Memory B cell (primary cell): ENCODE results near the gene CLMN.

Experiments used
- ATAC-seq: fragments of 150-1000 bp; cut with Tn5 transposase; 2 replicates; pipeline ENCODE4 v1.10.0; 2021; ENCODE audit warnings: low read depth, mild to moderate bottlenecking, moderate library complexity
- DNase-seq, 2 donors: peaks; one replicate each; pipeline ENCODE4 v3.0.0; 2022; ENCODE audit warnings: low spot score in 2 of 2
- H3K27ac Mint-ChIP-seq: one replicate; pipeline ENCODE4 v1.8.0; 2022; ENCODE audit warnings: mild to moderate bottlenecking, moderate library complexity, mixed read lengths
- H3K27me3 Mint-ChIP-seq: one replicate; pipeline ENCODE4 v1.8.0; 2022; ENCODE audit warnings: mixed read lengths
- H3K36me3 Mint-ChIP-seq: one replicate; pipeline ENCODE4 v1.8.0; 2022; ENCODE audit warnings: mild to moderate bottlenecking, mixed read lengths
- H3K4me1 Mint-ChIP-seq: one replicate; pipeline ENCODE4 v1.8.0; 2022; ENCODE audit warnings: mixed read lengths
- H3K4me3 Mint-ChIP-seq: one replicate; pipeline ENCODE4 v1.8.0; 2022; ENCODE audit warnings: mild to moderate bottlenecking, moderate library complexity, mixed read lengths
- H3K9me3 Mint-ChIP-seq: one replicate; pipeline ENCODE4 v1.8.0; 2022; ENCODE audit warnings: mixed read lengths

CLMN gene

GRCh38 chr14:95257521-95257920 lies 62.2 kb downstream of the CLMN start:
- H3K4me1 Mint-ChIP-seq, result peaks cover 13% of the 10 kb centered on the region
- peaks cover 1% of the 10 kb centered on the region for H3K27me3 Mint-ChIP-seq
- no peaks in the 10 kb centered on the region for H3K36me3 Mint-ChIP-seq

GRCh38 chr14:95256776-95257060 lies 63.0 kb downstream of the CLMN start:
- Mint-ChIP-seq H3K27ac (no peak overlapping the region), H3K4me3 (no peak overlapping the region), H3K4me1 (peaks cover 13% of the 10 kb centered on the region), H3K36me3 (no peaks in the 10 kb centered on the region), H3K27me3 (peaks cover 1% of the 10 kb centered on the region), H3K9me3 (no peaks in the 10 kb centered on the region)
- ATAC-seq (no peak), DNase-seq (no peak)

More at GRCh38 chr14:95257521-95257920, 62.2 kb downstream of the CLMN start:
- Mint-ChIP-seq H3K9me3 (no peaks in the 10 kb centered on the region), H3K4me3 (no peak overlapping the region), H3K27ac (no peak overlapping the region)
- DNase-seq (no peak), ATAC-seq (no peak)

- no peak for ATAC-seq
- Mint-ChIP-seq H3K27me3 (peaks cover 1% of the 10 kb centered on the region), H3K9me3 (no peaks in the 10 kb centered on the region), H3K4me1 (peaks cover 13% of the 10 kb centered on the region), H3K27ac (no peak overlapping the region), H3K36me3 (no peaks in the 10 kb centered on the region), H3K4me3 (no peak overlapping the region)
- no peak for DNase-seq
Observed at GRCh38 chr14:95256002-95256775, 63.5 kb downstream of the CLMN start.

GRCh38 chr14:95255487-95255886 lies 64.2 kb downstream of the CLMN start:
- Mint-ChIP-seq H3K9me3 (no peaks in the 10 kb centered on the region), H3K4me1 (peaks cover 13% of the 10 kb centered on the region), H3K36me3 (no peaks in the 10 kb centered on the region), H3K4me3 (no peak overlapping the region), H3K27ac (no peak overlapping the region), H3K27me3 (peaks cover 1% of the 10 kb centered on the region)
- ATAC-seq (no peak), DNase-seq (no peak)

- H3K9me3 Mint-ChIP-seq, result no peaks in the 10 kb centered on the region
- peaks cover 17% of the 10 kb centered on the region for H3K4me1 Mint-ChIP-seq
- peaks cover 1% of the 10 kb centered on the region for H3K27me3 Mint-ChIP-seq
- no peak overlapping the region for H3K4me3 Mint-ChIP-seq
- DNase-seq, result no peak
- H3K27ac Mint-ChIP-seq, result no peak overlapping the region
- H3K36me3 Mint-ChIP-seq, result no peaks in the 10 kb centered on the region
- ATAC-seq, result no peak
Observed at GRCh38 chr14:95255013-95255412, 64.7 kb downstream of the CLMN start.

GRCh38 chr14:95254288-95254687 lies 65.4 kb downstream of the CLMN start:
- no peak for ATAC-seq
- Mint-ChIP-seq H3K4me1 (peaks cover 17% of the 10 kb centered on the region), H3K36me3 (no peaks in the 10 kb centered on the region), H3K27ac (no peak overlapping the region), H3K4me3 (no peak overlapping the region), H3K9me3 (no peaks in the 10 kb centered on the region), H3K27me3 (peaks cover 1% of the 10 kb centered on the region)
- DNase-seq, result no peak

- Mint-ChIP-seq H3K4me3 (no peak overlapping the region), H3K4me1 (peaks cover 20% of the 10 kb centered on the region), H3K36me3 (no peaks in the 10 kb centered on the region), H3K27ac (no peak overlapping the region), H3K27me3 (peaks cover 1% of the 10 kb centered on the region), H3K9me3 (no peaks in the 10 kb centered on the region)
- no peak for DNase-seq
- ATAC-seq, result no peak
Observed at GRCh38 chr14:95253039-95253630, 66.6 kb downstream of the CLMN start.

- Mint-ChIP-seq H3K36me3 (peaks cover 2% of the 10 kb centered on the region), H3K27me3 (peaks cover 1% of the 10 kb centered on the region), H3K9me3 (no peaks in the 10 kb centered on the region), H3K4me3 (no peak overlapping the region), H3K4me1 (peaks cover 22% of the 10 kb centered on the region), H3K27ac (no peak overlapping the region)
- no peak for DNase-seq
- no peak for ATAC-seq
Observed at GRCh38 chr14:95252219-95252618, 67.5 kb downstream of the CLMN start.

- DNase-seq (no peak), ATAC-seq (no peak)
- H3K27me3 Mint-ChIP-seq, result peaks cover 1% of the 10 kb centered on the region
- peaks cover 2% of the 10 kb centered on the region for H3K36me3 Mint-ChIP-seq
- H3K4me1 Mint-ChIP-seq, result peaks cover 17% of the 10 kb centered on the region
- H3K9me3 Mint-ChIP-seq, result no peaks in the 10 kb centered on the region
- H3K27ac Mint-ChIP-seq, result no peak overlapping the region
- no peak overlapping the region for H3K4me3 Mint-ChIP-seq
Observed at GRCh38 chr14:95250936-95251335, 68.8 kb downstream of the CLMN start.

- peaks cover 5% of the 10 kb centered on the region for H3K36me3 Mint-ChIP-seq
- H3K27me3 Mint-ChIP-seq, result peaks cover 1% of the 10 kb centered on the region
- DNase-seq (no peak), ATAC-seq (no peak)
- peaks cover 17% of the 10 kb centered on the region for H3K4me1 Mint-ChIP-seq
- no peak overlapping the region for H3K4me3 Mint-ChIP-seq
- H3K27ac Mint-ChIP-seq, result no peak overlapping the region
- H3K9me3 Mint-ChIP-seq, result peaks cover 2% of the 10 kb centered on the region
Observed at GRCh38 chr14:95250140-95250769, 69.5 kb downstream of the CLMN start.

- Mint-ChIP-seq H3K4me3 (no peak overlapping the region), H3K36me3 (peaks cover 7% of the 10 kb centered on the region), H3K9me3 (peaks cover 3% of the 10 kb centered on the region), H3K27me3 (peaks cover 1% of the 10 kb centered on the region), H3K4me1 (peaks cover 18% of the 10 kb centered on the region), H3K27ac (no peak overlapping the region)
- no peak for ATAC-seq
- no peak for DNase-seq
Observed at GRCh38 chr14:95248432-95248831, 71.3 kb downstream of the CLMN start.

- H3K9me3 Mint-ChIP-seq, result peaks cover 3% of the 10 kb centered on the region
- H3K4me1 Mint-ChIP-seq, result peaks cover 14% of the 10 kb centered on the region
- no peak for DNase-seq
- no peak for ATAC-seq
- H3K27ac Mint-ChIP-seq, result no peak overlapping the region
- no peaks in the 10 kb centered on the region for H3K27me3 Mint-ChIP-seq
- H3K36me3 Mint-ChIP-seq, result peaks cover 7% of the 10 kb centered on the region
- H3K4me3 Mint-ChIP-seq, result no peak overlapping the region
Observed at GRCh38 chr14:95246870-95247269, 72.8 kb downstream of the CLMN start.

GRCh38 chr14:95245334-95245733 lies 74.4 kb downstream of the CLMN start:
- no peaks in the 10 kb centered on the region for H3K27me3 Mint-ChIP-seq
- peaks cover 23% of the 10 kb centered on the region for H3K4me1 Mint-ChIP-seq
- H3K36me3 Mint-ChIP-seq, result peaks cover 10% of the 10 kb centered on the region
- ATAC-seq (no peak), DNase-seq (no peak)
- H3K4me3 Mint-ChIP-seq, result no peak overlapping the region
- H3K9me3 Mint-ChIP-seq, result peaks cover 3% of the 10 kb centered on the region
- H3K27ac Mint-ChIP-seq, result peak overlapping the region; percentile 4

- ATAC-seq, result no peak
- no peak overlapping the region for H3K27ac Mint-ChIP-seq
Observed at GRCh38 chr14:95244587-95244986, 75.1 kb downstream of the CLMN start.

More at GRCh38 chr14:95244587-95244986, 75.1 kb downstream of the CLMN start:
- DNase-seq, result no peak
- Mint-ChIP-seq H3K36me3 (peaks cover 12% of the 10 kb centered on the region), H3K4me1 (peaks cover 25% of the 10 kb centered on the region), H3K4me3 (no peak overlapping the region), H3K27me3 (no peaks in the 10 kb centered on the region), H3K9me3 (peaks cover 3% of the 10 kb centered on the region)
